ENCODE measurements around the gene NOSIP.

Gene NOSIP

GRCh38 chr19:49594993-49595818 is 14.8 kb upstream of the NOSIP start:
- no peak for DNase-seq (ENCODE audit: low read depth)

GRCh38 chr19:49594157-49594992 is 14.0 kb upstream of the NOSIP start:
- no peak for DNase-seq (ENCODE audit: low read depth)

GRCh38 chr19:49593233-49594113 is 13.1 kb upstream of the NOSIP start:
- peak; percentile 89 for DNase-seq (ENCODE audit: low read depth)

- no peak for DNase-seq (ENCODE audit: low read depth)
These were observed 12.3 kb upstream of the NOSIP start for GRCh38 chr19:49592486-49593232.

DNA sequence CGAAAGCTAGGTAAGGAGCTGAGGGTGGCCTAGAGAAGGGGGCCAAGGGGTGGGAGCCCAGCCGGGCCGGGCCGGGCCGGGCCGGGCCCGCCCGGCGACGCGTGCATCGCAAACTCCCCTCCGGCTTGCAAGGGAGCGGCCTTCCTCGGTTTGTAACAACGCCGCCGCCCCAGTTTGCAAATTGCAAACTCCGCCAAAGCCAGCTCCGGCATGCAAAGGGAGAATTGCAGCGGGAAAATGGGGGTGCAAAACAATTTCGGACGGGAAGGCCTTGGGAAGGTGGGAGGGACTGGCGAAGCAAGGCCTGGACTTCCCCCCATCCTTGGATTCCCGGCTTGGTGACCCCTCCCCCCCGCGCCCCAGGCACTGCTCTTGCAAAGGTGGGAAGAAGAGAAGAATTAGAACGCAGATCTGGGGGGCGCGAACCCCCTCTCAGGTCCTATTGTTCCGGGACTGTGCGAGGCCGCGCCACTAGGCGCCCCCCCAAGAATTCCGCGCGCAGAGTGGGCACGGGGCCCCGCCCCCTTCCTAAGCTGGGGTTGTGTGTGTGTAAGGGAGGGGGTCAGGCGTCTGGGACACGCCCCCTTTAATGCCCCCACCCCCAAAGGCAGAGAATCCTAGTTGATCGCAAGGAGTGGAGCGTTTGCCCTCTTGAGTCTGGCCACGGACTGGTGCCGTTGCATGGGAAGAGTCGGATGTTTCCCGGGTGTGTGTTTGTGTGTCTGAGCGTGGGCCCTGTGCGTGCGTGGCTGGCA is 11.6 kb upstream of the NOSIP start:
- no peak for DNase-seq (ENCODE audit: low read depth)

- DNase-seq (ENCODE audit: low read depth), result peak; percentile 53
These were observed 10.8 kb upstream of the NOSIP start, which contains the start of gene PRR12 for GRCh38 chr19:49590971-49591730. TSS of gene PRR12 (plus strand) at chr19:49591182. CDS start at chr19:49591655, 473 bp downstream.

- DNase-seq (ENCODE audit: low read depth), result peak; percentile 82
These were observed 10.0 kb upstream of the NOSIP start for GRCh38 chr19:49590071-49590970.

DNA sequence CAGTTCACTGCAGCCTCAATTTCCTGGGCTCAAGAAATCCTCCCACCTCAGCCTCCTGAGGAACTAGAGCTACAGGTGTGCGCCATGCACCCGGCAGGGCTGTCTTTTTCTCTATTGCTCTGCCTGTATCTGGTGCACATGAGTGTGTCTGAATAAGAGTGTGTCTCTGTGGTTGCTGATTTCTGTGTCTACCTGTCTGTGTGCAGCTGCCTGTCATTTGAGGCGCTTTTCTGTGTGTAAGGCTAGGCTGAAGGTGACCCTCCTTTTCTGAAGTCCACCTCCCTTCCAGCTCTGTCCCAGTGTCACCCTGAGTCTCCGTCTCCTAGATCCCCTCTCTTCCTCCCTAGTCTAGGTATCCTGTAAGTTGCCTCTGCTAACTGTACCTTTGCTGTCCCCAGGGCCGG is 9.1 kb upstream of the NOSIP start:
- no peak for DNase-seq (ENCODE audit: low read depth)

- no peak for DNase-seq (ENCODE audit: low read depth)
These were observed 8.2 kb upstream of the NOSIP start for GRCh38 chr19:49588365-49589122.

DNA sequence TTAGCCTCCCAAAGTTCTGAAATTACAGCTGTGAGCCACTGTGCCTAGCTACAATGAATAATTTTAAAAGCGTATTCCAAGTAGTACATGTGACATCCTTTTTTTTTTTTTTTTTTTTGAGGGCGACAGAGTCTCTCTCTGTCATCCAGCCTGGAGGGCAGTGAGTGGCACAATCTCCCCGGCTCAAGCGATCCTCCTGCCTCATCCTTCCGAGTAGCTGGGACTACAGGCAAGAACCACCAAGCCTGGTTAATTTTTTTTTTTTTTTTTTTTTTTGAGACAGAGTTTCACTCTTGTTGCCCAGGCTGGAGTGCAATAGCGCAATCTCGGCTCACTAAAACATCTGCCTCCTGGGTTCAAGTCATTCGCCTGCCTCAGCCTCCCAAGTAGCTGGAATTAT is 6.9 kb upstream of the NOSIP start:
- no peak for DNase-seq (ENCODE audit: low read depth)

- no peak for DNase-seq (ENCODE audit: low read depth)
These were observed 4.7 kb upstream of the NOSIP start for GRCh38 chr19:49585023-49585422.

- no peak for DNase-seq (ENCODE audit: low read depth)
These were observed 2.9 kb upstream of the NOSIP start for GRCh38 chr19:49583239-49583638.

- no peak for DNase-seq (ENCODE audit: low read depth)
These were observed 702 bp upstream of the NOSIP start, which contains the start of gene PRRG2 for GRCh38 chr19:49581007-49581508. TSS of gene PRRG2 (plus strand) at chr19:49581316. CDS start at chr19:49583220, 1,904 bp downstream.

DNA sequence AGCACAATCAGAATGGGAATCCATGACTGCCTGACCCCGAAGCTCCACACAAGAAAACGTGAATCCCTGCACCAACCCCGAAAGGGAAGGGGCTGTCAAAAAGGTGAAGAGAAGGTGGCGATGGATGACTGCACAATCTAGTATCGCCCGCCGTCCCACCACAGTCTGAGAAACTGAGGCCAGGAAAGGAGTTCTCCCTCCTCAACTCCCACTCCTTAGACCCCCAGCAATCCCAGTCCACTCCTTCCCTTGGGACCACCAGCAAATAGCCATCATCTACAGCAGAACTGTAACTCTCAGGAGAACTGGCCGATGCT is 451 bp downstream of the NOSIP start:
- no peak for DNase-seq (ENCODE audit: low read depth)

GRCh38 chr19:49579193-49579592 is 1.2 kb downstream of the NOSIP start:
- DNase-seq (ENCODE audit: low read depth), result no peak

DNA sequence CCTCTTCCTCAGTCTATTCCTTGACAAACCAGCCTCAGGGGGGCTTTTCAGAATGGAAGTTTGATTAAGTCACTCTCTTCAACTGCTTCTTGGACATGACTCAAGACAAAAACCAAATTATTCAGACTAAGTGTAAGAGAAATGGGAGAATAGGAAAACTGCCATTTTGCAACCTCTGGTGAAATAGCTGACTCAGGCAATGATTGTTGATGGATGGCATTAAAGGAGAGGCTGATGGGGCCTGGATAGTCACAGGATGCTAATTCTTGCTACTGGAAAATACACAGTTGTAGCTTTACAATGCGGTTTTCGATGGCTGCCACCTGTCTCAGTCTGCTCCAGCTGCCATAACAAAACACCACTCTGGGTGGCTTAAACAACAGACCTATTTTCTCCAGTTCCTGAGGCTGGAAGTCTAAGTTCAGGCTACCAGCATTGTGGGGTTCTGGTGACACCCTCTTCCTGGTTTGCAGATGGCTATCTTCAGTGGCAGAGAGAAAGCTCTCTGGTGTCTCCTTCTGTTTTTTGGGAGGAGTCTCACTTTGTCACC is 6.1 kb downstream of the NOSIP start:
- DNase-seq (ENCODE audit: low read depth), result no peak

- DNase-seq (ENCODE audit: low read depth), result no peak
These were observed 6.9 kb downstream of the NOSIP start for GRCh38 chr19:49573425-49573824.

DNA sequence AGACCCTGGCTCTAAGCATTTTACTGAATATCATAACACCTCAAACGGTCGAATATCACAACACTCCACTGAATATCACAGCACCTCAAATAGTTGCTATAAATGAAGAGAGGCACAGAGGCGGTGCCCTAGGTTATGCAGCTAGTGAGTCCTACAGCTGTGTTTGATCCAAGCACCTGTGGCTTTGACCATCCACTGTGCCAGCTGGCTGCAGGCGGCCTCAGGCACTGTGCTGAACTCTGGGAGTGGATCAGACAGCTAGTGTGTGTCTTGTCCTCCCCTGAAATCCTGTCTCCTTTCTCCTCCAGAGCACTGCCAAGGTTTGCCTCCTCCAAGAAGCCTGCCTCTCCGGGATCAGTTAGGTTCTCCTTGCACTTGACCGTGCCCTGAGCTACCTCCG is 7.3 kb downstream of the NOSIP start:
- DNase-seq (ENCODE audit: low read depth), result no peak
